Lung (tissue), 12 donors: ENCODE measurements around the gene PDF. TPM values are rescaled to one million over a fixed set of nuclear protein-coding genes. Genes with fewer than 3 reads are reported as not detected.

Experiments
- ATAC-seq: fragments of 200-7000 bp; cut with Tn5 transposase; one replicate; pipeline ENCODE4 v1.9.1; 2020; ENCODE audit warnings: moderate number of reproducible peaks; ENCODE audit not compliant: insufficient read depth, low FRiP score
- DNase-seq, 3 donors: peaks; one replicate each; pipeline ENCODE4 v3.0.0-alpha.2; 2013 to 2017
- H3K27ac ChIP-seq, 2 donors: one replicate each; pipeline ENCODE4 v1.5.1; 2013; ENCODE audit warnings: mild to moderate bottlenecking in 2 of 2, moderate library complexity in 2 of 2, control low read depth in 1 of 2, inconsistent platforms in 1 of 2, low read depth in 1 of 2, low read length in 1 of 2
- H3K27me3 ChIP-seq, 3 donors: one replicate each; pipeline ENCODE4 v1.5.1; 2013; ENCODE audit warnings: low read length in 2 of 3; ENCODE audit not compliant: control insufficient read depth in 3 of 3, insufficient read depth in 3 of 3
- H3K36me3 ChIP-seq, 4 donors: one replicate each; pipeline ENCODE4 v1.5.1; 2013; ENCODE audit warnings: low read length in 4 of 4, mild to moderate bottlenecking in 1 of 4, moderate library complexity in 1 of 4; ENCODE audit not compliant: control insufficient read depth in 4 of 4, insufficient read depth in 4 of 4
- H3K4me1 ChIP-seq, 5 donors: one replicate each; pipeline ENCODE4 v1.5.1; 2013; ENCODE audit warnings: low read length in 5 of 5, mild to moderate bottlenecking in 2 of 5, moderate library complexity in 1 of 5; ENCODE audit not compliant: control insufficient read depth in 5 of 5, insufficient read depth in 5 of 5
- H3K4me3 ChIP-seq: one replicate; pipeline ENCODE4 v1.5.1; 2013; ENCODE audit warnings: mild to moderate bottlenecking, control low read depth, moderate library complexity
- H3K9ac ChIP-seq, 2 donors: one replicate each; pipeline ENCODE4 v1.5.1; 2013; ENCODE audit warnings: low read length in 2 of 2, control low read depth in 1 of 2; ENCODE audit not compliant: insufficient read depth in 1 of 2
- H3K9me3 ChIP-seq, 4 donors: one replicate each; pipeline ENCODE4 v1.5.1; 2013; ENCODE audit warnings: low read length in 3 of 4, mild to moderate bottlenecking in 1 of 4, moderate library complexity in 1 of 4; ENCODE audit not compliant: control insufficient read depth in 4 of 4, insufficient read depth in 3 of 4
- CTCF ChIP-seq: IDR thresholded peaks from 2 replicates; pipeline ENCODE4 v1.5.1; 2012; ENCODE audit warnings: mild to moderate bottlenecking; ENCODE audit errors: control extremely low read depth, extremely low read depth
- WGBS, 2 donors: extraction: QIAGEN DNeasy Blood & Tissue Kit; methylation state at CpG; one replicate each; pipeline ENCODE4 v1.1.7; 2013; 5-methylcytosine and 5-hydroxymethylcytosine counted together
- polyA plus RNA-seq, 2 donors: library from polyadenylated mRNA; stranded (reverse); fragments of 200-250 nt; gene quantifications; one replicate each; pipeline ENCODE4 v1.2.1, GENCODE V29; 2013
- total RNA-seq, 2 donors: library from RNA; depleted of rRNA in 1 of 2; stranded (reverse); fragments of >200 nt in 1 of 2; gene quantifications; one replicate each; pipeline ENCODE4 v1.2.1, GENCODE V29; 2014 to 2021
- donor health status: control.
- donor health status: control.
- donor health status: Bipolar disorder and iron deficiency.
- donor health status: healthy.
- donor health status: DM: yes; HTN: yes; CAD: no.

PDF gene
- total and polyA plus RNA-seq, 4 donors: 6.0 to 16.6 (median 9.1) TPM

DNA sequence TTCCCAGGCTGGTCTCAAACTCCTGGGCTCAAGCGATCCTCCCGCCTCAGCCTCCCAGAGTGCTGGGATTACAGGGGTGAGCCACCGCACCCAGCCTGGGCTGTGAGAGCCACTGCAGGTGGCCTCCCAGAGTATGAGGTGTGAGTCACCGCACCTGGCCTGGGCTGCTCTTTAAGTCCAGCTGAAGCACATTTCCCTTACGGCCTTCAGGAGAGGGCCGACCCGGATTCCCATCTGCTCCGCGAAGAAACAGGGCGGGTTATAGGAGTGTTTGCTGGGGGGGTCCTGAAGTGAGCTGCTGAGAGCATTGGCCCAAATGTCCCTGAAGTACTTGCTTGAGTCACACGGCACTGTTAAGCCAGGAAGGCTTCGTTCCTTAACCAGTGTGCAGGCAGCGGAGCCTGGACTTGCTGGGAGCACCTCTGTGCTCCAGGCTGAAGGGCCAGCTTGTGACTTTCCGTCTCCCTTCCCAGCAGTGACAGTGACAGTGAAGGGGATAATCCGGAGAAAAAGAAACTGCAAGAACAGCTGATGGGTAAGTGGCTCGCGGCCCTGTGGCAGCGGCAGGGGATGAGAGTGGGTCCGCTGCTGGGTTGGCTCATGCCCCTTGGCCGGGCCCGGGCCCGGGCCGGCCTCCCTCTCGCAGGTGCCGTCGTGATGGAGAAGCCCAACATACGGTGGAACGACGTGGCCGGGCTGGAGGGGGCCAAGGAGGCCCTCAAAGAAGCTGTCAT is 12.0 kb downstream of the PDF start:
- H3K9ac ChIP-seq: no peak overlapping the region
- no peaks in the 10 kb centered on the region for H3K27me3 ChIP-seq
- no peak for DNase-seq
- 93 to 96% methylated on average over 30 of the region's 30 CpGs for WGBS, 2 donors
- no peaks in the 10 kb centered on the region for H3K9me3 ChIP-seq
- H3K4me1 ChIP-seq: peaks cover 0 to 1% (median 0%) of the 10 kb centered on the region in 5 donors
- no peak for TF ChIP-seq CTCF
- H3K27ac ChIP-seq: no peak overlapping the region
- ATAC-seq: no peak
- no peak overlapping the region for H3K4me3 ChIP-seq
- H3K36me3 ChIP-seq: peaks cover 19 to 76% (median 51%) of the 10 kb centered on the region in 4 donors

DNA sequence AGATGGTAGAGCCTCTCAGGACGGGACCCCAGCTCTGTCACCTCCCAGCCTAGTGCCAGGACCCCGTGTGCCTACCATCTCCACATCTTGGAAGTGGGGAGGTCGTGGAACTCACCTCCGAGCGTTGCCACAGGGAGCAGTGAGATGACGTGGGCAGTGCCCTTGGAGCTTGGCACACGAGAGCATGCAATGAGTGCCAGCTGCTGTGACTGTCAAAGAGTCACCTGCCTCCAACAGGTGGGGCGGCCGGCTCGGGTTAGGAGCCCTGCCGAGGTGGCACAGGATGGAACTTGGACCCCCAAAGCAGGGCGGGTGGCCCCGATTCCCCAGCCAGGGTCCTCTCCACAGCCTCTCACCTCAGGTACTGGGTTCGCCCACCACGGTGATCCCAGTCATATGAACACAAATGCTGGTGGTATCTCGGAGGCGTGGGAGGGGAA is 13.8 kb downstream of the PDF start:
- peaks cover 9 to 63% (median 44%) of the 10 kb centered on the region in 4 donors for H3K36me3 ChIP-seq
- no peak for DNase-seq
- WGBS, 2 donors: 95 to 97% methylated on average over 17 of the region's 17 CpGs
- ATAC-seq: no peak
- no peak overlapping the region for H3K27ac ChIP-seq
- H3K27me3 ChIP-seq: no peaks in the 10 kb centered on the region
- peaks cover 0 to 5% (median 4%) of the 10 kb centered on the region in 5 donors for H3K4me1 ChIP-seq
- H3K9me3 ChIP-seq: no peaks in the 10 kb centered on the region
- no peak overlapping the region for H3K9ac ChIP-seq
- H3K4me3 ChIP-seq: no peak overlapping the region
- no peak for TF ChIP-seq CTCF

DNA sequence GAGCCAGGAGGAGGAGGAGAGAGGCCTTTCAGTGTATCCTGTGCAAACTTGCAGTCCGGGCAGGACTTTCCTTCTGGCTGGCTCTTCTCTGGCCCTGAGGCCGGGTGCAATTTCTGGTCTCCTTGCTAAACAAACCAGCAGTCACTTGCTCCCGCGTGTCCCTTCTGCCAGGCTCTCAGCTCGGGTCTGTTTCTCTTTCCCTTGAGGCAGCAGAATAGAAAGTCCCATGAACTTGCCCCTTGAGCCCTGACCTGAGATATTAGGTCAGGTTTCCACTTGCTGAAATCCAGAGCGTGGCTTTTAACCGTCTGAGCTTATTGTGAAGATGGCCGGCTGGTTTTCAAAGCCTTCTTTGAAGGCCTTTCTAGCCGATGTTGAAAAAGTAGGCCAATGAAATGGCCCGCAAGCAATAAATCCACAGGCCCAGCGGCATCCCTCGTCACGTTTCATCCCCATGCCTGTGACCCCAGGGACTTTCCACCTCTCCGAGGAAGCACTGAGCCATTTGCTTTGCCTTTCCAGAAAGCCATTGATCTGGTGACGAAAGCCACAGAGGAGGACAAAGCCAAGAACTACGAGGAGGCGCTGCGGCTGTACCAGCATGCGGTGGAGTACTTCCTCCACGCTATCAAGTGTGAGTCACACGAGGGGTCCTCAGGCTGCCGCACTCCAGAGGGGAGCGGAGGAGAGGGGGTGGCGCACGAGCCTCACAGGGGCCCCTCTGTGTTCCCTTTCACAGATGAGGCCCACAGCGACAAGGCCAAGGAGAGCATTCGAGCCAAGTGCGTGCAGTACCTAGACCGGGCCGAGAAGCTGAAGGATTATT is 14.7 kb downstream of the PDF start:
- 89 to 93% methylated on average over 30 of the region's 30 CpGs for WGBS, 2 donors
- Histone ChIP-seq H3K27ac (no peak overlapping the region), H3K4me3 (no peak overlapping the region), H3K27me3 (no peaks in the 10 kb centered on the region), H3K9ac (no peak overlapping the region), H3K4me1 (peaks cover 0 to 5% (median 4%) of the 10 kb centered on the region in 5 donors), H3K36me3 (peaks cover 7 to 55% (median 40%) of the 10 kb centered on the region in 4 donors), H3K9me3 (no peaks in the 10 kb centered on the region)
- ATAC-seq (no peak), DNase-seq (no peak)
- no peak for TF ChIP-seq CTCF
